Stimulated activated CD4-positive, alpha-beta T cell treated with anti-CD3 and anti-CD28 coated beads, Interleukin-4, amount 100 ng/mL, for 24 hours (primary cell): ENCODE results near the gene PEAR1.
A peak's percentile ranks its signal among the peaks of the same experiment; 100 is the strongest.

ENCODE experiments used
- DNase-seq: peaks from one replicate; pipeline ENCODE4 v3.0.0-alpha.2; 2020

Gene PEAR1

DNA sequence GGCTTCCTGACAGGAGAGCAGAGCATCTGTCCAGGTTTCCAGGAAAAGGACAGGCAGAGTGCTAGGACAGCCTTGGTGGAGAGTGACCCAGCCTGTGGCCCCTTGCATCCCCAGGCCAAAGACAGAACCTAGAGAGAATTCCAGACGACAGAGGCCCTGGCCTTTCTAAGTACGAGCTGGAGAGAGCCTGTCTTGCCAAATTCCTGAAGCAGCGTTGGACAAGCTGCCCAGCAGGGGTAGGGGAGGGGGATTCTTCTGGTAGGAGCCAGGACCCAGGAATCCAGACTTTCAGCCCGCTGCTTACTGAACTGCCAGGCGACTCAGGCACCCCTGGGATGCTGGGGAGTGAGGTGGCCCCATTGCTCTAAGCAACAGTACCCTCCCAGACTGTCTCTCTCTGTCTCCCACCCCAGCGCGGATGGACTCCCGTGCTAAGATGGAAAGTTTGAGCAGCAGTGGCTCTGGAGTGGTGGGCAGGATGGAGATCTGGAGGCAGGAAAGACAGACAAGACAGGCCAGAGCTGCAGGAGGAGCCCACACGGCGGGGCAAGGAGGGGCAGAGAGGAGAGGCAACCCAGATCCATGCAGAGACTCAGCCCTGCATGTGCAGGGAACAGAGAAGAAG, 8.8 kb upstream of the PEAR1 start:
- no peak for DNase-seq

DNA sequence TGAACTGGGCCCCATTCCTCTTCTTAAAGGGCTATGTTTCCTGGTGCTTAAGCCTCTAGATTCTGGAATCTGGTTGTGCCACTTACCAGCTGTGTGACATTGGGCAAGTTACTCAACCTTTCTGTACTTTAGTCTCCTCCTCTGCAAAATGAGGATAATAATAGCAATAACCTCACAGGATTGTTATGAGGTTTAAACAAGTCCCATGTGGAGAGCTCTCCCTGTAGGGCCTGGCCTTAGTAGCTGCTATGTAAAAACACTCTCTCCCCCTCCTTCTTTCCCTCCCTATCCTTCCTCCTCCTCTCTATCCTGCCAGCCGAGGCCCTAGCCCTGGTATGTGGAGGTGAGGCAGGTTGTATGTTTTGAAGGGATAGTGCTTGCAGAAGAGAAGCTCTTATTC, 8.2 kb upstream of the PEAR1 start:
- DNase-seq: no peak

DNA sequence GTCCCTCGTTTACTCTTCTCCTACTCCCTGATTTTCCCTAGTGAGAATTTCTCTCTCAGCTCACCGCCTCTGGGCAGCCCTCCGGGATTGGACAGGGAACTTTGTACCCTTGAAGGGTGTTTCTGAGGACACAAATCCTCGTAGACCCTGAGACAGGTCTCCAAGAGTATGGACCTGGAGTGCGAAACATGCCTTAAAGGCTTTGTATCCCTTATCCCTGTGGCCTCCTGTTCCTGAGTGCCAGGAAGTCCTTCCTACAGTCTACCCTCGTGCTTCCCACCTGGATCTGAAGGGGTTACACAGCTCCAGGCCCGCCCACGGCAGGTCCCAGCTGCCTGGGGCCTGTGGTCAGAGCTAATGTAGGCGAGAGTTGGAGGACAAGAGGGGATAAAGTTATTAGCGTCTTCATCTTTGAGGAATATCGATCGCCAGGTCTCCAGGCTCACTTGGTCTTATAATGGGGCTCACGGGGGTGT, 7.6 kb upstream of the PEAR1 start:
- DNase-seq: no peak

DNA sequence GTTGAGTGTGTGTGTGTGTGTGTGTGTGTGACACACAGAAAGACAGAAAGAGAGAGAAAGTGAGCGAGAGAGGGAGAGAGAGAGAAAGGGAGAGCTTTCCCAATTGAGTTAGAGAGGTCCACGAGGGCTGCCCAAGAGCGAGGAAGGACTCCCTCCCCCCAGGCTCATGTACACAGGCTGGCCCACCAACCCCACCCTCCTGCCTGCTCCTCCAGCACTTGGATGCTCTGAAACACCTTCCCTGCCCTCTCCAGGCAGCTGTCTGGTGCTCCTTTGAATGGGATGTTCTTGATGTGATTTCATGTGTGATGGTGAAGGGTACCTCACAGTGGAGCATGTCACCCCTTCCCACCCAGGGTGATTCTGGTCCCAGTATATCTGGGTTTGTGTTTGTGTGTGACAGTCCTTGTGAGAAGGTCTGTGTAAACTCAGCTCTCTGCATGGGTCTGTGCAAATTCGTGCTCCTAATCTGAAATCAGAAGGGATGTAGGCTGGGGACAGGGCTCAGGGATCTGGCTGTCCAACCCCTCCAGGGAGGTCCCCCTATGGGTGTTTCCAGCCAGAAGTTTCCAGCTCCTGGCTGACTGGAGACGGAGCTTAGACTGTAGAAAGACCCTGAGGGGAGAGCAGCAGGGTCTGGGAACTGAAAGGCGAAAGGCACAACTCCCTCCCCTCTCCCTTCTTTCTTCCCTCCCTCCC, 6.8 kb upstream of the PEAR1 start:
- no peak for DNase-seq

DNA sequence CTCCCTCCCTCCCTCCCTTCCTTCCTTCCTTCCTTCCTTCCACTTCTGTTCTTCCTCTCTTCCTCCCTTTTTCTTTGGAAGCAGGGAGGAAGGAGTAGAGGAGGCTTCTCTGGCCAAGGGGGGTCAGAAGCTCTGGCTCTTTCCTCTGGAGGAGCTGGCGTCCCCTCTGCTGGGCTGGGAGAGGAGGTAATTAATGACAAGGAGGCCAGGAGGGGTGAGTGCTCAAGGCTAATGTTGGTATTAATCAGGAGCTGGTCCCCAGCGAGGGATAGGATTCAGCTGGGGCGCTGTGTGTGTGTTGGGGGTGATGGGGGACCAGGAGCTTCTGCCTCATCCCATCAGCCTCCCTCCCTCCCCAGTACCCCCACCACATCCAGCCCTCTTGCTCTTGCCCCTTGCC, 6.2 kb upstream of the PEAR1 start:
- DNase-seq: no peak

DNA sequence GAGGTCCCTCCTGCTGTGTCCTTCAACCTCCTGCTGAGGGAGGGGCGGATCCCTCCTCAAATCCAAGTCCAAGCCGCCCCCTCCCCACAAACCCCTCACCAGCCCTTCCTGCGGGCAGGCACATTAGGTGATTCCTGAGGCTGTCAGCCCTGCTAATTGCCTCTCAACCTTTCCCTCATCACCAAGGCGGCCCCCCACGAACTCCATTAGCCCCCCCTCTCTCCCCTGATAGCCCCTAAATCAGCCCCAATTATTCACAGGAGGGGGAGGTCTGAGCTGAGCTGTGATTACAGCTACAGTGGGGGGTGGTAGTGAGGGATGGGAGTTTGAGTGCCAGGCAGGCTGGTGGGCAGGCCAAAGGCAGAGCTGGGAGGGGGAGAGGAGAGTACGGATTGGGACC, 5.8 kb upstream of the PEAR1 start:
- DNase-seq: no peak

DNA sequence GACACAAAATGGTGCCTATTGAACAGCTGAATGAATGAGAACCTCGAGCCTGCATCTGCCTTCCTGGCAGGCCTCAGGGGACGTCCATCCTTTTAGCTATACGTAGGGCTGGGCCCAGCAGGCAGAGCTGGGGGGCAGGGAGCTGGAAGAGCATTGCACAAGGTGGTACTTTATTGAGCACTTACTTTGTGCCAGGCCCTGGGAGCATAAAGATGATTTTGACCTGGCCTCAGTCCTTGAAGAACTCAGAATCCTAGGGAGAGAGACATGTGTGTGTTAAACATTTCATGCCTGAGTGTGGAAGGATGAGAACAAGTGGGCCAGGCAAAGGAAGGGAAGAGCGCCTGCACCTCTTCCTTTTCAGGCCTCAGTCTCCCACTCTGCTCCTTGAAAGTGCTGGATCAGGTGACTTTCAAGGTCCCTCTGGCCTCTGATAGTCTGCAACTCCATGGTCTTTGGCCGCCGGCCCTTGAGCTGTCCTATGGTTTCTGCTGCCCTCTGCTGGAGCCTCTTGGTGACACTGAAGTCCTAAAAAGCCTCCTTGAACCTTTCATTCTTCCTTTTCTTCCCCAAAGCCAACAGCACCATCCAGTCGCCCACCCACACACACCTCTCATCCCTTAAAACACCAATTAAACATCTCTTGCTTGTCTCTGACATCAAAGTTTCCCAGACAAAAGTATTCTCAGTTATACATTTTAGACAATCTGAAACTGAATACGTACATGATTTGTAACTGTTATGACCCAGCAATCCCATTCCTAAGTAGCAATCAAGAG, 3.5 kb upstream of the PEAR1 start:
- peak; percentile 61 for DNase-seq

DNA sequence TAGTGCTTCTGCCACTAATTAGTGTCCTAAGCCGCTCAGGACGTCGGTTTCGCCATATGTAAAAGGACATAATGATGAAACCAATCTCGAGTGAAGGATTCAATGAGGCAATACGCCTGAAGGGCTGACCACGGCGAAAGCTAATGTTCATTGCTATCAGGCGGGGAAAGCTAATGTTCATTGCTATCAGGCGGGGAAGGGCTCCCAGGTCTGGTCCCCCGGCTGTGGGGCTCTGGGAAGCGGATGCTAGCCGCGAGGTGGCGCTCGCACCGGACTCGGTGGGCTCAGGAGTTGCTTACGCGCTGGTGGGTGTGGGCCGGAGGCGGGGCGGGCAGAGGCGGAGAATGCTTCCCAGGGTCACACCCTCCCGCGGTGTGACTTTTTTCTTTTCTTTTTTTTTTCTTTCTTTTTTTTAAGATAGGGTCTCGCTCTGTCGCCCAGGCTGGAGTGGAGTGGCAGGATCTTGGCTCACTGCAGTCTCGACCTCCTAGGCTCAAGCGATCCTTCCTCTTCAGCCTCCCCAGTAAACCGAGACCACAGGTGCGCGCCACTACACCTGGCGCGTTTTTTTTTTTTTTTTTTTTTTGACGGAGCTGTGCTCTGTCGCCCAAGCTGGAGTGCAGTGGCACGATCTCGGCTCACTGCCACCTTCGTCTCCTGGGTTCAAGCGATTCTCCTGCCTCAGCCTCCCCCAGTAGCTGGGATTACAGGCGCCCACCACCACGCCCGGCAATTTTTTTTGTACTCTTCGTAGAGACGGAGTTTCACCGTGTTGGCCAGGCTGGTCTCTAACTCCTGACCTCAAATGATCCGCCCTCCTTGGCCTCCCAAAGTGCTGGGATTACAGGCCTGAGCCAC, 1.1 kb upstream of the PEAR1 start:
- peak; percentile 87 for DNase-seq

DNA sequence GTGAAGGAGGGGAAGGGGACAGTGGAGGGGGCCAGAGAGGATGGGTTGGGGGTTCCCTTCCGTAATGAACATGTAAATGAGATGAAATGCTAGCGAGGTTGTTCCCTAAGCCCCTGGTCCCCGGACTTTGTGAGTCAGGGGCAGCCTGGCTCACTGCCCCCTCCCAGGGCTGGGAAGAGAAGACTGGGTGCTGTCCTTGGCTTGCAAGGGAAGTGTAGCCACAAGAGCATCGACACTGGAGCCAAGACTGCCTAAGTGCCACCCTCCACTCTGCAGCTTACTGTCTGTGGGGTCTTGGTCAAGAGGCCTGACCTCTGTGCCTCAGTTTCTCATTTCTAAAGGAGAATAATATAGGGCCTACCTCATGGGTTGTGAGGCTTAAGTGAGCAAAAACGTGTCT, 483 bp downstream of the PEAR1 start:
- DNase-seq: no peak

DNA sequence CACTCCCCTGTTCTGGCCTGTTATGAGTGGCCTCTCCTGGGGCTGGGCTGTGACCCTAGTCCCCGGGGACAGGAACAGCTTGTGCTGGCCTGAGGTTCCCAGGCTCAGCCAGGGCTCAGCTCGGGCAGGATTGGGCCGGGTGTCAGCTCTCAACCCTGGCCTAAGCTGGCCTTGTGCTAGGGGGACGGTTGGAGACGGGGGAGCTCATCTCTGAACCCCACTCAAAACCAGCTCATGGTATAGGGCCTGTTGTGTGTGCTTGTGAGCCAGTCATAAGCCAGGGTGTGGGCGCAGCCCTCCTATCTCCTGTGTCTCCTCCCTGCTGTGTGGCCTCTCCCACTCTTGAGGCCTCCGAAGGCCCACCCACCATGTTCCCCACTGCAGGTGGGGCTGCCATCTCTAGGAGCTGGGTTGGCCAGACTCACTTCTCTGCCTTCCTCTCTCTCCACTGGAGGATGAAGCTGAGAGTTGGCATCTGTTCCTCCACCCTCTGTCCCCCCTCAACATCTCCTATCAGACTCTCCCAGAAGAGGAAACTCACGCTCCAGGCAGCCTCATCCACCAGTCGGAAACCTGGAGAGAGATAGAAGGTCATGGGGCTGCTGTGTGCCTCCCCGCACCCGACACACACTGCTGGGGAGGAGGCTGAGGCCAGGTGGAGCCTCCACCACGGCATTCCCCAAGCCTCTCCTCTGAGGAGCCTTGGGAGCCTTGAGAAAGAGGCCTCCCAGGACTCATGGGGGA, 1.4 kb downstream of the PEAR1 start:
- no peak for DNase-seq

DNA sequence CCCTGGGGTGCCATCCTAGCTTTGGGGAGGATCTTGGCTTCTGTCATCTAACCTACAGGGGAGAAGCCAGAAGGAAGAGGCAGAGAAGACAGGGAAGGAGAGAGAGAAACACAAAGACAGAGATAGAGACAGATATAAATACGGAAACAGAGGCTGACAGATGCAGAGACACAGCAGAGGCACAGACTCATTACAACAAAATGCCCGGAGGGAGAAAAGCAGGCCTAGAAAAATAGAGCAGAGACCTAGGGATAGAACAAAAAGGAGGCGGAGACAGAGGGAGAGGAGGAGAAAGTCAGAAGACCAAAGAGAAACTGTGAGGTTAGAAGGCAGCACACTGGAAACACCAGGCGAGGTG, 1.9 kb downstream of the PEAR1 start:
- no peak for DNase-seq

DNA sequence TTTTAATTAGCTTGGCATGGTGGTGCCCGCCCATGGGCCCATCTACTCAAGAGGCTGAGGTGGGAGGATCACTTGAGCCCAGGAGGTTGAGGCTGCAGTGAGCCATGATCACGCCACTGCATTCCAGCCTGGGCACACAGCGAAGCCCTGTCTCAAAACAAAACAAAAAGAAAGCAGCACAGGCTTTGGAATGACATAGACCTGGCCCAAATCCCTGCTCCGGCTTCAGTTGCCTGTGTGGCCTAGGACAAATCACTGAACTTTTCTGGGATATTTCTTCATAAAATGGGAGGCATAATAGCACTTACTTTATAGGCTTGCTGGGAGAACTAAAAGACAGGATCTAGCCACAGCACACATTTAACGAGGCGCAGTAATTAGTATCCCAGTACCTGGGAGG, 2.4 kb downstream of the PEAR1 start:
- no peak for DNase-seq

DNA sequence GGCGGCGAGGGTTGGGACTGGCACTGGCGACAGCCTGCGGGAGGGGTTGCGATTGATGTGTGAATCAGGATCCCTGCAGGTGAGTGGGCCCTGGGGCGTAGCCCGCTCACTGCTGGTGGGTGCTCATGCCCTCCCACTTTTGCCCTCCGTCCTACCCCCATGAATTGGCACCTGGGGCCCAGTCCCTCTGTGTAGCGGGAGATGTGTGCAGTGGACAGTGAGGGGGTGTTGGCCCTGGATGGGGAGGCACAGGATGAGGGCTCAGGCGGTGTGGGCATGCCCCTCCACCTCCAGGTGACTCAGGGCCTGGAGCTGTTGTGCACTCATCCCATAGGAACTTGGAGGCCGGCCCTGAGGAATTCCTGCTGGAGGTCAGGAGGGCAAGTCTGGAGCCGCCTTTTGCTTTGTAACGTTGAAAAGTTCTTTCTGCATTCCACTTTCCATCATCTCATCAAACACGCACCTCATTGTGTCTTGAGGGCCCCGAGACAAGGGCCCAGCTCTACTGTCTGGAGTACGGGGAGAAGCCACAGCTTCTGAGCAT, 3.0 kb downstream of the PEAR1 start:
- no peak for DNase-seq

DNA sequence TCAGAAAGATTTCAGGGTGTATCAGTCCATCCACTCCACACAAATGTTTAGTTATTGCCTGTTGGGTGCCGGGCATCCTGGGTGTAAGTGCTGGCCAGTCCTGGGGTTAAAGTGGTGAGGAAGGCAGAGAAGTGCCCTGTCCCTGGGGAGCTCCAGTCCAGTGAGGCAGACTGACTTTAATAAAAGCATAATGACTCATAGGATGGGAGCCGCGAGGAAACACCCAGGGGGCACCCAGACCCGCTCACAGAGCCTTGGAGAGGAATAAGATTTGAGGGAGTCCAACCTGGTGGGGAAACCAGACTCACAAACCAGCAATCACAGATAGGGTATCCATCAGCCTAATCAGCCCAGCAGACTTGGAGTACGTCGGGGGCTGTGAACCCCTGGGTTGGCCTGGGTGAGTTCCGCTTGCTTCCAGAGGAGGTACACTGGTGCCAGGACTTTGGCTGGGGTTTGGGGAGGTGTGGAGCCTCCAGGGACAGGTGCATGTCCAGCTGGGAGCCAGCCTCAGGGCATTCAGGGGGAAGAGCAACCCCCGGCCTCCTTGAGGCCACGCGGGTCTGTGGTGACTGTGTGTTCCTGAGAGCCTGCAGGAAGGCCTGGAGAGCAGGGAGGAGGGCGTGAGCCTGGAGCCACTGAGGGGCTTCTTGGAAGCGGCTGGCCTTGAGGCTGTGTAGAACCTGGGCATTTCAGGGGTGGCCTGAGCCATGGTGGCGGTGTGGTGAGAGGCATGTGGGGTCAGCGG, 3.7 kb downstream of the PEAR1 start:
- no peak for DNase-seq

DNA sequence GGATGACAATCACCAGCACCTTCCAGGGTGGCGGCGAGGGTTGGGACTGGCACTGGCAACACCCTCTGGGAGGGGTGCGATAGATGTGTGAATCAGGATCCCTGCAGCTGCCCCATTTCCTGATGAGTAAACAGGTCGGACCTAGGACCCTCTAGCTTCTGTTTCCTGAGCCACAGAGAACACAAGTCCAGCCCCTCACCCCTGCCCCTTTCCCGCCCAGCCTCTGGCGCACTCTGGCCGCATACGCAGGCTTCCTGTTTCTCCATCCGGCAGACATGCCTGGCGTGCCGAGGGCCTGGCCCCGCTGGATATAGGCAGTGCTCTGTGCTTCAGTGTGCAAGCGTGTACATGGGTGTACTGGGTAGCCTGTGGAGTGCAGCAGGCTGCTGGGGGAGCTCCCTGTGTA, 4.6 kb downstream of the PEAR1 start:
- no peak for DNase-seq

DNA sequence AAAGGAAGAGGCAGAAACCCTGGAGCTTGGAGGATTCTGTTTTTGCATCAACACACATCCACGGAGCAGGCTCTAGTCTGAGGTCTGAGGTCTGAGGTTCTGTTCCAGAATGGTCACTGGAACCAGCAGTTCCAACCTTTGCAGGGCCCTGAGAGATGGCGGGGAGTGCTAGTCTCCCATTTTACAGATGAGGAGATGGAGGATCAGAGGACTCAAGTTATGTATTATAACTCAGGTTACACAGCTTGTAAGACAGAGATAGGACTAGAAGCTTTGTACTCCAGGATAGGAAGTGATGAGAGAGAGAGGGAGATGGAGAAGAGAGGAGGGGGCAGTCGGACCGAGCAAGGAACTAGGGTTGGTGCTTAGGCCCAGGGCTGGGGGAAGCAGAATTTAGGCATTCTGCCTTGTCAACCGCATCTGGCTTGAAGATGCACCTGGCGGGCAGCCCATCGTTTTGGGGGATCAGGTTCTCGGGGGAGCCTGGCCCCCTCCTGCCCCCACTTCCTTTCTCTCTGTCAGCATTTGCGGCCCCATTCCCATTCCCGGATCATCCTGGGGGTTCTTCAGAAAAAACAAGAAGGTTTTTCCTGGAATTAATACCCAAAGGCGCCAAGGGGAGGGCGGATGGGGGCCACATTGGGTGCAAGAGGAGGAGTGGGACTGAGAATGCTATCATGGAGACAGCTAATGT, 5.6 kb downstream of the PEAR1 start:
- DNase-seq: no peak

DNA sequence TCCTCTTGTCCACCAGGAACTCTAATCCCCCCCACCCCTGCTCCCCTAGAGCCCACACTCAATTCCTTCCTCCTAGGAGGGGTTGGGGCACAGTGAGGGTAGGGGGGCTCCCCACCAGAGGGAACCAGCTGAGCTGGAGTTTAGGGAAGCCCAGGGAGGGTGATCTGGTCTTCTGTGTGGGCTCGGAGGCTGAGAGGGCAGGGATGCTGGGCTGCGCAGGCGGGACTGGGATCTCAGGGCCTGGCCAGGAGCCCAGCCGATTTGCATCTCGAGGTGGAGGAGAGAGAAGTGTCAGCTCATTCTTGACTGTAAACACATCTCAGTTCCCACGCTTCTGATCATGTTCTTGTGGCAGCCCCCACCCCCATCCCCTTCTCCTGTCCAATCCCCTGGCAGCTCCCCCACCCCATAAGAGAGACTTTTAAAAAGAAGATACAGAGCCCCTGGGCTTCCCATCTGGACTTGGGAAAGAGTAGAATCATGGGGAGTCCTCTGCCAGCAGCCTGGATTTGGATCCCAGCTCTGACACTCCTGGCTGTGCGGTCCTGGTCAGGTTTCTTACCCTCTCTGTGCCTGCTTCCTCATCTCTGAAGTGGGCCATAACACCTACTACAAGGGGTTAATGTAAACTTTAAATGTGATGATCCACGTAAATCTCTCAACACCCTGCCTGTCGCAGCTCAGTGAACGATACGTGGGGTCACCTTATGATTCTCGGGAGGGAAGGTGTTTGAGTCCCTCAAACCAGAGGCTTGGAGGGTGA, 6.6 kb downstream of the PEAR1 start:
- DNase-seq: no peak

DNA sequence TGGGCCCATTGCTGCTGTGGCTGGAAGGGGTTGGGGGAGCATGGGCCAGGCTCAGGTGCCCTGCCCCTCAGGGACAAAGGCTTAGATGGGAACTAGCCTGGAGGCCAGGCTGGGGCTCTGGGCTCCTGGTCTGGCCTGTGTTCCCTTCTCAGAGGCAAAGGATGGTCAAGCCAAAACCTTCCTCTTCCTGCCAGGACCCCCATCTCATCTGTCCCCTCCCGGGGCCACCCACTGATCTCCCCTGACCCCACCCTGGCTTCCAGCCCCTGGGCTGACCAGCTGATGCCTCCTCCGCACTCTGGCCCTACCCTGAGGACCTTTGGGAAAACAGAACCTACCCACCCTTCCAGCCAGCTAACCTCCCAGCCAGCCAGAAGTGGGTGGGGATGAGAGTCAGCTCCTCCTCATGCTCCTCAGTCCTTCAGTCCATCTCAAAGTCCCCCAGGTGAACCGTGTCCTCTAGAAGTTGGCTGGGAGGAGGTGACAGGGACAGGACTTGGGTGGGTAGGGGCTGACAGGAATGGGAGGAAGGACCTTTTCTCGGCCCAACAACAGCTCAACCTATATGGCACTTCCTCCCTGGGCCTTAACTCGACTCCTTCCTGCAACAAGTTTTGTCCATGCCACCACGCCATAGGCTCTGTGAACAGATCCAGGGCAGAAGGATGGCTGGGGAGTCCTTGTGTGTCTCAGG, 7.5 kb downstream of the PEAR1 start:
- DNase-seq: no peak

DNA sequence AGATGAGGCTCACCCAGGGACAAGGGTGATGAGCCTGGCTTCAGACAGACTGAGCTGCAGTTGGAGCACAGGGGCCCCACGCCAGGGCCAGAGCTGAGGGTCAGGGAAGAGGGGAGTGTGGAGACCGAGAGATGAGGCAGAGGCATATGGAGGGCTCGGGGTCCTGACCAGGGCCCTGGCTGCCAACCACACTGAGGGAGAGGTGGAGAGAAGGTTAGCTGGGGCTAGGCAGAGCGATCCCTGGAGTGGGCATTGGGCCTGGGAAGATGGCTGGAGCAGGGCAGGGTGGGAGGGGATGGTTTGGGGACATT, 8.0 kb downstream of the PEAR1 start:
- DNase-seq: no peak
